Neural progenitor cell (in vitro differentiated cells): ENCODE results near the gene GREM1. TPM values are rescaled to one million over a fixed set of nuclear protein-coding genes. Genes with fewer than 3 reads are reported as not detected.

ENCODE experiments used
- DNase-seq: peaks from one replicate; pipeline ENCODE4 v3.0.0-alpha.2; 2016; ENCODE audit warnings: low spot score
- H2AFZ ChIP-seq: fragments of 200-600 bp; sonication (generic); replicated peaks from 2 replicates; pipeline ENCODE4 v1.6.1; 2016; ENCODE audit warnings: antibody characterized with exemption
- H3F3A ChIP-seq: fragments of 200-600 bp; sonication (generic); 2 replicates; pipeline ENCODE4 v1.6.1; 2016; ENCODE audit warnings: antibody characterized with exemption, low read depth
- H3K27ac ChIP-seq: fragments of 200-600 bp; sonication (generic); 2 replicates; pipeline ENCODE4 v1.5.1; 2016; ENCODE audit warnings: mild to moderate bottlenecking
- H3K27me3 ChIP-seq: fragments of 200-600 bp; sonication (generic); 2 replicates; pipeline ENCODE4 v1.6.1; 2016; ENCODE audit warnings: mild to moderate bottlenecking, moderate library complexity
- H3K36me3 ChIP-seq: fragments of 200-600 bp; sonication (generic); 2 replicates; pipeline ENCODE4 v1.5.1; 2016
- H3K4me1 ChIP-seq: fragments of 200-600 bp; sonication (generic); 2 replicates; pipeline ENCODE4 v1.6.1; 2016; ENCODE audit warnings: mixed run types
- H3K4me2 ChIP-seq: fragments of 200-600 bp; sonication (generic); 2 replicates; pipeline ENCODE4 v1.6.1; 2016
- H3K4me3 ChIP-seq: fragments of 200-600 bp; sonication (generic); 2 replicates; pipeline ENCODE4 v1.5.1; 2016
- H3K79me2 ChIP-seq: fragments of 200-600 bp; sonication (generic); 2 replicates; pipeline ENCODE4 v1.6.1; 2016; ENCODE audit warnings: low read depth
- H3K9ac ChIP-seq: fragments of 200-600 bp; sonication (generic); 2 replicates; pipeline ENCODE4 v1.6.1; 2016
- H3K9me3 ChIP-seq: fragments of 200-600 bp; sonication (generic); 2 replicates; pipeline ENCODE4 v1.5.1; 2016; ENCODE audit warnings: low read depth
- H4K20me1 ChIP-seq: fragments of 200-600 bp; sonication (generic); 2 replicates; pipeline ENCODE4 v1.6.1; 2016; ENCODE audit warnings: low read depth
- H3K27ac Mint-ChIP-seq: 3 replicates; pipeline ENCODE4 v1.8.0; 2021; ENCODE audit warnings: mixed read lengths
- H3K27me3 Mint-ChIP-seq: 2 replicates; pipeline ENCODE4 v1.8.0; 2022; ENCODE audit warnings: low read depth, mild to moderate bottlenecking, inconsistent platforms, moderate library complexity, mixed read lengths; ENCODE audit not compliant: insufficient read depth
- H3K36me3 Mint-ChIP-seq: 3 replicates; pipeline ENCODE4 v1.8.0; 2021; ENCODE audit warnings: mixed read lengths
- H3K4me1 Mint-ChIP-seq: 3 replicates; pipeline ENCODE4 v1.8.0; 2021; ENCODE audit warnings: mixed read lengths
- H3K4me3 Mint-ChIP-seq: 3 replicates; pipeline ENCODE4 v1.8.0; 2021; ENCODE audit warnings: mild to moderate bottlenecking, moderate library complexity, mixed read lengths
- H3K9me3 Mint-ChIP-seq: 3 replicates; pipeline ENCODE4 v1.8.0; 2020; ENCODE audit warnings: mixed read lengths
- CTCF ChIP-seq: fragments of 200-600 bp; sonication (generic); IDR thresholded peaks from 2 replicates; pipeline ENCODE4 v1.5.1; 2017; ENCODE audit warnings: antibody characterized with exemption, mild to moderate bottlenecking
- EZH2 ChIP-seq: fragments of 200-600 bp; sonication (generic); IDR thresholded peaks from 2 replicates; pipeline ENCODE4 v1.6.1; 2017; ENCODE audit warnings: antibody characterized with exemption, mild to moderate bottlenecking, moderate library complexity
- EZH2phosphoT487 ChIP-seq: fragments of 200-600 bp; sonication (generic); IDR thresholded peaks from 2 replicates; pipeline ENCODE4 v1.6.1; 2017; ENCODE audit warnings: antibody characterized with exemption
- total RNA-seq: library from RNA; depleted of rRNA; stranded (reverse); fragments of >200 nt; gene quantifications from 2 replicates; pipeline ENCODE4 v1.2.3, GENCODE V29; 2015; ENCODE audit warnings: low replicate concordance

The GREM1 gene
- total RNA-seq, 1 donor from 2014 or later, result 4.4 TPM

GRCh38 chr15:32704395-32704981 is 13.3 kb upstream of the GREM1 start:
- Histone ChIP-seq H3K36me3 (no peaks in the 10 kb centered on the region), H4K20me1 (no peaks in the 10 kb centered on the region), H3K27me3 (no peaks in the 10 kb centered on the region), H3K4me3 (no peak overlapping the region), H3K9ac (no peak overlapping the region), H2AFZ (no peak overlapping the region), H3K4me1 (peaks cover 6% of the 10 kb centered on the region), H3K9me3 (no peaks in the 10 kb centered on the region), H3K79me2 (no peaks in the 10 kb centered on the region), H3K27ac (no peak overlapping the region), H3K4me2 (no peak overlapping the region), H3F3A (peaks cover under 1% of the 10 kb centered on the region)
- no peak overlapping the region for H3K4me3 Mint-ChIP-seq
- no peak for DNase-seq
- no peak for TF ChIP-seq EZH2
- no peak for TF ChIP-seq CTCF
- no peak for TF ChIP-seq EZH2phosphoT487
- H3K27ac Mint-ChIP-seq, result no peak overlapping the region
- H3K27me3 Mint-ChIP-seq, result peaks cover 3% of the 10 kb centered on the region
- H3K9me3 Mint-ChIP-seq, result no peaks in the 10 kb centered on the region
- no peaks in the 10 kb centered on the region for H3K4me1 Mint-ChIP-seq
- no peaks in the 10 kb centered on the region for H3K36me3 Mint-ChIP-seq

- Mint-ChIP-seq H3K27ac (no peak overlapping the region), H3K36me3 (no peaks in the 10 kb centered on the region), H3K4me3 (no peak overlapping the region), H3K4me1 (no peaks in the 10 kb centered on the region), H3K27me3 (peaks cover 3% of the 10 kb centered on the region), H3K9me3 (no peaks in the 10 kb centered on the region)
- no peaks in the 10 kb centered on the region for H3K9me3 ChIP-seq
- no peak overlapping the region for H3K4me3 ChIP-seq
- H3K27me3 ChIP-seq, result no peaks in the 10 kb centered on the region
- H3K36me3 ChIP-seq, result no peaks in the 10 kb centered on the region
- no peaks in the 10 kb centered on the region for H3F3A ChIP-seq
- no peak overlapping the region for H3K4me2 ChIP-seq
- no peak overlapping the region for H2AFZ ChIP-seq
- H3K27ac ChIP-seq, result no peak overlapping the region
- no peak overlapping the region for H3K9ac ChIP-seq
- H3K79me2 ChIP-seq, result no peaks in the 10 kb centered on the region
- no peak for DNase-seq
- H4K20me1 ChIP-seq, result no peaks in the 10 kb centered on the region
- H3K4me1 ChIP-seq, result peaks cover 6% of the 10 kb centered on the region
- TF ChIP-seq EZH2 (no peak), EZH2phosphoT487 (no peak), CTCF (no peak)
These were observed 12.4 kb upstream of the GREM1 start for GRCh38 chr15:32705446-32705845.

GRCh38 chr15:32706704-32707103 is 11.1 kb upstream of the GREM1 start:
- Histone ChIP-seq H3F3A (no peaks in the 10 kb centered on the region), H3K27me3 (no peaks in the 10 kb centered on the region), H3K36me3 (no peaks in the 10 kb centered on the region), H3K9me3 (no peaks in the 10 kb centered on the region), H3K4me2 (no peak overlapping the region), H3K79me2 (no peaks in the 10 kb centered on the region), H3K9ac (no peak overlapping the region), H3K4me1 (peaks cover 6% of the 10 kb centered on the region), H2AFZ (no peak overlapping the region), H4K20me1 (no peaks in the 10 kb centered on the region), H3K27ac (no peak overlapping the region), H3K4me3 (no peak overlapping the region)
- no peak for TF ChIP-seq EZH2phosphoT487
- TF ChIP-seq EZH2, result no peak
- TF ChIP-seq CTCF, result no peak
- Mint-ChIP-seq H3K9me3 (no peaks in the 10 kb centered on the region), H3K27ac (no peak overlapping the region), H3K27me3 (peaks cover 3% of the 10 kb centered on the region), H3K36me3 (no peaks in the 10 kb centered on the region), H3K4me1 (no peaks in the 10 kb centered on the region), H3K4me3 (no peak overlapping the region)
- DNase-seq, result no peak
